GM23338 (cell line): ENCODE measurements around the gene NTNG1. TPM values are rescaled to one million over a fixed set of nuclear protein-coding genes. Genes with fewer than 3 reads are reported as not detected.

Source experiments
- ATAC-seq: fragments of 200-7000 bp; cut with Tn5 transposase; 3 replicates; pipeline ENCODE4 v1.9.1; 2020
- DNase-seq: peaks from one replicate; pipeline ENCODE4 v3.0.0-alpha.2; 2015; ENCODE audit warnings: low spot score
- H2AFZ ChIP-seq: fragments of 200-600 bp; sonication (generic); 2 replicates; pipeline ENCODE4 v1.8.0; 2016; ENCODE audit warnings: antibody characterized with exemption, mild to moderate bottlenecking, moderate library complexity
- H3F3A ChIP-seq: fragments of 200-600 bp; sonication (generic); replicated peaks from 2 replicates; pipeline ENCODE4 v1.8.0; 2017; ENCODE audit warnings: antibody characterized with exemption, mixed run types, low read depth
- H3K27ac ChIP-seq: fragments of 200-600 bp; sonication (generic); 2 replicates; pipeline ENCODE4 v1.6.1; 2016; ENCODE audit warnings: low read depth
- H3K27me3 ChIP-seq: fragments of 200-600 bp; sonication (generic); 2 replicates; pipeline ENCODE4 v1.8.0; 2016; ENCODE audit warnings: mild to moderate bottlenecking, mixed run types, moderate library complexity; ENCODE audit not compliant: insufficient read depth
- H3K36me3 ChIP-seq: fragments of 200-600 bp; sonication (generic); 2 replicates; pipeline ENCODE4 v1.8.0; 2016; ENCODE audit warnings: mild to moderate bottlenecking; ENCODE audit not compliant: insufficient read depth
- H3K4me1 ChIP-seq: fragments of 200-600 bp; sonication (generic); 2 replicates; pipeline ENCODE4 v1.8.0; 2016; ENCODE audit warnings: mild to moderate bottlenecking, moderate library complexity; ENCODE audit not compliant: insufficient read depth
- H3K4me2 ChIP-seq: fragments of 200-600 bp; sonication (generic); 2 replicates; pipeline ENCODE4 v1.7.1; 2017; ENCODE audit warnings: mixed run types
- H3K4me3 ChIP-seq: fragments of 200-600 bp; sonication (generic); 2 replicates; pipeline ENCODE4 v1.6.1; 2016; ENCODE audit warnings: mixed run types
- H3K79me2 ChIP-seq: fragments of 200-600 bp; sonication (generic); replicated peaks from 2 replicates; pipeline ENCODE4 v1.8.0; 2017; ENCODE audit warnings: mild to moderate bottlenecking; ENCODE audit not compliant: insufficient read depth
- H3K9me2 ChIP-seq: fragments of 200-600 bp; sonication (generic); 2 replicates; pipeline ENCODE4 v1.8.0; 2017; ENCODE audit not compliant: insufficient read depth
- H4K20me1 ChIP-seq: fragments of 200-600 bp; sonication (generic); replicated peaks from 2 replicates; pipeline ENCODE4 v1.8.0; 2017; ENCODE audit warnings: mild to moderate bottlenecking; ENCODE audit not compliant: insufficient read depth
- H3K27ac Mint-ChIP-seq: 2 replicates; pipeline ENCODE4 v1.8.0; 2020; ENCODE audit warnings: inconsistent platforms, mild to moderate bottlenecking, moderate library complexity, mixed read lengths
- H3K27me3 Mint-ChIP-seq: 3 replicates; pipeline ENCODE4 v1.8.0; 2022; ENCODE audit warnings: low read depth, mild to moderate bottlenecking, moderate library complexity, mixed read lengths, inconsistent platforms; ENCODE audit not compliant: insufficient read depth, poor library complexity
- H3K36me3 Mint-ChIP-seq: 3 replicates; pipeline ENCODE4 v1.8.0; 2021; ENCODE audit warnings: low read depth, mild to moderate bottlenecking, inconsistent platforms, moderate library complexity, mixed read lengths
- H3K4me1 Mint-ChIP-seq: 3 replicates; pipeline ENCODE4 v1.8.0; 2020; ENCODE audit warnings: mild to moderate bottlenecking, inconsistent platforms, mixed read lengths
- H3K4me3 Mint-ChIP-seq: 3 replicates; pipeline ENCODE4 v1.8.0; 2021; ENCODE audit warnings: moderate library complexity, mild to moderate bottlenecking, inconsistent platforms, mixed read lengths
- H3K9me3 Mint-ChIP-seq: 3 replicates; pipeline ENCODE4 v1.8.0; 2020; ENCODE audit warnings: moderate library complexity, mild to moderate bottlenecking, inconsistent platforms, mixed read lengths
- CREB1 ChIP-seq: fragments of 250-450 bp; sonication (Bioruptor Pico); IDR thresholded peaks from 2 replicates; pipeline ENCODE4 v1.5.0; 2020; ENCODE audit warnings: low read depth, mild to moderate bottlenecking, moderate library complexity
- CTCF ChIP-seq, 2 experiments: fragments of 200-600 bp in 1 of 2; sonication (generic) in 1 of 2; conservative IDR thresholded peaks; 2 replicates each; pipeline versions ENCODE4 v1.5.1 to v1.6.1; 2016 to 2017; ENCODE audit warnings: antibody characterized with exemption in 2 of 2, low read depth in 2 of 2, mild to moderate bottlenecking in 2 of 2, moderate library complexity in 1 of 2
- ETS1 ChIP-seq: IDR thresholded peaks from 2 replicates; pipeline ENCODE4 v1.6.1; 2016; ENCODE audit warnings: antibody characterized with exemption
- EZH2 ChIP-seq: fragments of 200-600 bp; sonication (generic); IDR thresholded peaks from one replicate; pipeline ENCODE4 v1.8.0; 2017; ENCODE audit warnings: antibody characterized with exemption, mild to moderate bottlenecking, low read depth; ENCODE audit not compliant: unreplicated experiment
- EZH2phosphoT487 ChIP-seq: fragments of 200-600 bp; sonication (generic); IDR thresholded peaks from one replicate; pipeline ENCODE4 v1.8.1; 2018; ENCODE audit warnings: antibody characterized with exemption; ENCODE audit not compliant: unreplicated experiment
- JUNB ChIP-seq: IDR thresholded peaks from one replicate; pipeline ENCODE4 v1.6.1; 2016; ENCODE audit warnings: antibody characterized with exemption; ENCODE audit not compliant: unreplicated experiment
- NANOG ChIP-seq: IDR thresholded peaks from 2 replicates; pipeline ENCODE4 v1.6.1; 2016; ENCODE audit warnings: antibody characterized with exemption, borderline replicate concordance
- POLR2AphosphoS5 ChIP-seq: IDR thresholded peaks from 2 replicates; pipeline ENCODE4 v1.6.1; 2016; ENCODE audit warnings: antibody characterized with exemption, low read depth
- REST ChIP-seq: IDR thresholded peaks from one replicate; pipeline ENCODE4 v1.6.1; 2018; ENCODE audit warnings: antibody characterized with exemption; ENCODE audit not compliant: unreplicated experiment
- STAT1 ChIP-seq: IDR thresholded peaks from one replicate; pipeline ENCODE4 v1.6.1; 2016; ENCODE audit warnings: antibody characterized with exemption; ENCODE audit not compliant: unreplicated experiment
- ZNF114 ChIP-seq: fragments of 250-450 bp; sonication (Bioruptor Pico); IDR thresholded peaks from 2 replicates; pipeline ENCODE4 v1.5.0; 2020; ENCODE audit warnings: mild to moderate bottlenecking, moderate library complexity
- ZNF331 ChIP-seq: fragments of 250-450 bp; sonication (Bioruptor Pico); IDR thresholded peaks from 2 replicates; pipeline ENCODE4 v1.5.0; 2020; ENCODE audit warnings: low read depth, mild to moderate bottlenecking, moderate library complexity
- ZNF462 ChIP-seq: fragments of 250-450 bp; sonication (Bioruptor Pico); IDR thresholded peaks from 2 replicates; pipeline ENCODE4 v1.5.0; 2020; ENCODE audit warnings: mild to moderate bottlenecking, moderate library complexity
- polyA plus RNA-seq: library from polyadenylated mRNA; unstranded; fragments of >200 nt; fragmentation: Nextera tagmentation; extraction: Ambion mirVana; gene quantifications from 2 replicates; pipeline ENCODE4 v1.2.1, GENCODE V29; 2016
- total RNA-seq: library from RNA; depleted of rRNA; stranded (reverse); fragments of >200 nt; shearing (Covaris generic); gene quantifications from 2 replicates; pipeline ENCODE4 v1.2.3, GENCODE V29; 2014

Gene NTNG1
- total and polyA plus RNA-seq, 2 experiments from 2014 or later, result 7.2 to 10.3 TPM

- peaks cover 26% of the 10 kb centered on the region for H3K4me1 ChIP-seq
- Mint-ChIP-seq H3K36me3 (no peaks in the 10 kb centered on the region), H3K27ac (no peak overlapping the region), H3K4me1 (peaks cover 23% of the 10 kb centered on the region), H3K4me3 (peak overlapping the region; percentile 90; the same call in 2 of the 3 replicates), H3K9me3 (no peaks in the 10 kb centered on the region), H3K27me3 (peaks cover 18% of the 10 kb centered on the region)
- H3K4me2 ChIP-seq, result peak overlapping the region; percentile 91
- peak overlapping the region; percentile 69 for H3K4me3 ChIP-seq
- 0 out of 2 replicates have a peak, but pooled peaks cover 4% of the 10 kb centered on the region for H3F3A ChIP-seq
- ATAC-seq (no peak), DNase-seq (no peak)
- H3K27me3 ChIP-seq, result peaks cover 9% of the 10 kb centered on the region; the same call in 1 of the 2 replicates
- TF ChIP-seq EZH2phosphoT487 (no peak), STAT1 (no peak), NANOG (no peak), ETS1 (no peak), REST (no peak), CREB1 (CRISPR knock-in tag) (no peak), POLR2AphosphoS5 (no peak), ZNF331 (CRISPR knock-in tag) (no peak), ZNF114 (CRISPR knock-in tag) (no peak), JUNB (no peak), ZNF462 (CRISPR knock-in tag) (no peak), CTCF (conservative IDR thresholded peaks at IDR 0.05; ENCODE audit: low read depth in 2 of 2) (no peak), EZH2 (no peak)
- no peak overlapping the region for H3K27ac ChIP-seq
- H2AFZ ChIP-seq, result no peak overlapping the region
- H3K9me2 ChIP-seq, result no peaks in the 10 kb centered on the region
- H3K79me2 ChIP-seq, result no peaks in the 10 kb centered on the region; the same call in 1 of the 2 replicates
- H4K20me1 ChIP-seq, result no peaks in the 10 kb centered on the region
- no peaks in the 10 kb centered on the region for H3K36me3 ChIP-seq
These were observed 1.8 kb downstream of the NTNG1 start for GRCh38 chr1:107142666-107143065.
